Kidney epithelial cell (primary cell): ENCODE results near the gene DDX39A. TPM values are rescaled to one million over a fixed set of nuclear protein-coding genes. Genes with fewer than 3 reads are reported as not detected.

ENCODE experiments used
- DNase-seq: peaks from one replicate; pipeline ENCODE4 v3.0.0-alpha.2; 2010; ENCODE audit warnings: low read depth
- H3K27me3 ChIP-seq: 2 replicates; pipeline ENCODE4 v1.6.0; 2011; ENCODE audit warnings: low read length; ENCODE audit not compliant: control insufficient read depth, insufficient read depth
- H3K36me3 ChIP-seq: 2 replicates; pipeline ENCODE4 v1.5.1; 2011; ENCODE audit warnings: low read length; ENCODE audit not compliant: control insufficient read depth, insufficient read depth
- H3K4me3 ChIP-seq: 2 replicates; pipeline ENCODE4 v1.5.1; 2011; ENCODE audit warnings: low read depth, mild to moderate bottlenecking, control low read depth, low read length
- total RNA-seq: library from RNA; depleted of rRNA; stranded (reverse); fragments of >200 nt; gene quantifications from 2 replicates; pipeline ENCODE4 v1.2.3, GENCODE V29; 2015
- TF ChIP-seq, protein P1 (sequence below): IDR thresholded peaks from 2 replicates; pipeline ENCODE4 v1.5.1; 2011; ENCODE audit warnings: mild to moderate bottlenecking, moderate library complexity, low read length, control low read depth, inconsistent platforms; ENCODE audit not compliant: insufficient read depth, poor library complexity, severe bottlenecking

Gene DDX39A
- total RNA-seq, 1 donor from 2014 or later, result 96.4 TPM

DNA sequence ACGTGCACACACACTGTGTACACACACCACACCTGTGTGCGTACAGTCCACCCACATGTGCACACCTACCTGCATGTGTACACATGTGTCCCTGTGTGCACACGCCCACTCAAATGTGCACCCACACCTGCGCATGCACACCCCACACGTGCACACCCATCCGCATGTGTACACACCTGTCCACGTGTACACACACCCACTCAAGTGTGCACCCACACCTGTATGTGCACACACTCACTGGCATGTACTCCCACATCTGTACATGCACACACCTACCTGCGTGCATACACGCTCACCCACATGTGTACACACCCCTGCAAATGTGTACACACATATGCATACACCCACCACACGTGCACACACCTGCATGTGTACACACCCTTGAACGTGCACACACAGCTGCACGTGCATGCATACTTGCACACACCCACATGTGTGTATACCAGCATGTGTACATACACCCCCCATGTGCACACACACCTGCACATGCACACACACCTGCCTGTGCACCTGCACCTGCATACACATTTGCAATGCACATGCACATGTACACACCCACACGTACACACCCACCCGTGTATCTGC, 24.6 kb upstream of the DDX39A start:
- Histone ChIP-seq H3K36me3 (peaks cover 14% of the 10 kb centered on the region), H3K27me3 (no peaks in the 10 kb centered on the region), H3K4me3 (no peak overlapping the region)
- DNase-seq, result no peak
- TF ChIP-seq, protein P1, sequence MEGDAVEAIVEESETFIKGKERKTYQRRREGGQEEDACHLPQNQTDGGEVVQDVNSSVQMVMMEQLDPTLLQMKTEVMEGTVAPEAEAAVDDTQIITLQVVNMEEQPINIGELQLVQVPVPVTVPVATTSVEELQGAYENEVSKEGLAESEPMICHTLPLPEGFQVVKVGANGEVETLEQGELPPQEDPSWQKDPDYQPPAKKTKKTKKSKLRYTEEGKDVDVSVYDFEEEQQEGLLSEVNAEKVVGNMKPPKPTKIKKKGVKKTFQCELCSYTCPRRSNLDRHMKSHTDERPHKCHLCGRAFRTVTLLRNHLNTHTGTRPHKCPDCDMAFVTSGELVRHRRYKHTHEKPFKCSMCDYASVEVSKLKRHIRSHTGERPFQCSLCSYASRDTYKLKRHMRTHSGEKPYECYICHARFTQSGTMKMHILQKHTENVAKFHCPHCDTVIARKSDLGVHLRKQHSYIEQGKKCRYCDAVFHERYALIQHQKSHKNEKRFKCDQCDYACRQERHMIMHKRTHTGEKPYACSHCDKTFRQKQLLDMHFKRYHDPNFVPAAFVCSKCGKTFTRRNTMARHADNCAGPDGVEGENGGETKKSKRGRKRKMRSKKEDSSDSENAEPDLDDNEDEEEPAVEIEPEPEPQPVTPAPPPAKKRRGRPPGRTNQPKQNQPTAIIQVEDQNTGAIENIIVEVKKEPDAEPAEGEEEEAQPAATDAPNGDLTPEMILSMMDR, result no peak

DNA sequence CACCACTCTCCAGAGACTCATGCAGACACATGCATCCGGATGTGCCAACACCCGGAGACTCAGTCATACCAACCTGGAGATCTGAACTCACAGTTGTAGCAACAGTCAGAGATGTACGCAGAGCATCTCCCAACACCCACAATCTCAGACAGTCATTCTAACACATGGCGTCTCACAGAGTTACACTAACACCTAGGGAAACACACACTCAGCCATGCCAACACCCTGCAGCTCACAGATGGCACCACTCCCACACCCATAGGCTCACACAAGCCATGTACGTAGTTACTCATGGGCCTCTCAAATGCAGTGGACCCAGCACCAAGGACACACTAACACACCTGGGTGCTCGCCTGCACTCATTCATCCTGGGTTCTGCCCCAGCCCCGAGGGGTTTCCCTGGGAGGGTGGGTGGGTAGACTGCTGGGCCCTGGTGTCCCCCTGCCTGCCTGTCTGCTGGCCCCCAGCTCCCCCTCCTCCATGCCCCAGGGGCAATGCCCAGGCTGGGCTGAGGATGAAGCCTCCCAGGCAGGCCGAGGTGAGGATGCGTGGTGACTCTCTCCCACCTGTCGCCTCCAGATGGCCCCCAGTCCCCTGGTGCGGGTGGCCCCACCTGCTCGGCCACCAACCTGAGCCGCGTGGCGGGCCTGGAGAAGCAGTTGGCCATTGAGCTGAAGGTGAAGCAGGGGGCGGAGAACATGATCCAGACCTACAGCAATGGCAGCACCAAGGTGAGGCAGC, 23.9 kb upstream of the DDX39A start:
- TF ChIP-seq, protein P1, result no peak
- Histone ChIP-seq H3K27me3 (no peaks in the 10 kb centered on the region), H3K36me3 (peaks cover 12% of the 10 kb centered on the region), H3K4me3 (no peak overlapping the region)
- no peak for DNase-seq

DNA sequence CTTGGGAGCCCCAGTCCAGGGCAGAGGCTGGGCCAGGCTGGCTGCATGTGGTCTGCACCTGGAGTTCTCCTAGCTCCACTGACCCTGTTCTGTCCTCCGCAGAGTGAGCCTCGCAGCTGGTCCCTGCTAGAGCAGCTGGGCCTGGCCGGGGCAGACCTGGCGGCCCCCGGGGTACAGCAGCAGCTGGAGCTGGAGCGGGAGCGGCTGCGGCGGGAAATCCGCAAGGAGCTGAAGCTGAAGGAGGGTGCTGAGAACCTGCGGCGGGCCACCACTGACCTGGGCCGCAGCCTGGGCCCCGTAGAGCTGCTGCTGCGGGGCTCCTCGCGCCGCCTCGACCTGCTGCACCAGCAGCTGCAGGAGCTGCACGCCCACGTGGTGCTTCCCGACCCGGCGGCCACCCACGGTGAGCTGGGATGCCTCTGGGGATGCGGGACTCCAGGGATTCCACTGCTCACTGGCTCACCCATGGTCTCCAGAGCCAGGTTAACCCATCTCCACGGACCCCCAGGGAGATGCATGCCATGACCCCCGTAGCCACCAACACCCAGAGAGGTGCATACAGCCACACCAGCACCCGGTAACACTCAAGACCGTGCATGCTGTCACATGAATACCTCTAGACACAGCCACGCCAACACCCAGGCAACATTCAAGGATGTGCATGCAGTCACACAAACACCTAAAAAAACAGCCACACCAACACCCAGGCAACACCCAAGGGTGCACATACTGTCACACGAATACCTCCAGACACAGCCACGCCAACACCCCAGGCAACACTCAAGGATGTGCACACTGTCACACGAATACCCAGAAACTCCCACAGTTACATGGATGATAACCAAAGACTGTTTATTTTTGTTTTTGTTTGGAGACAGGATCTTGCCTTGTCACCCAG, 22.1 kb upstream of the DDX39A start:
- no peak for DNase-seq
- Histone ChIP-seq H3K27me3 (no peaks in the 10 kb centered on the region), H3K36me3 (peaks cover 9% of the 10 kb centered on the region), H3K4me3 (no peak overlapping the region)
- TF ChIP-seq, protein P1, result no peak

DNA sequence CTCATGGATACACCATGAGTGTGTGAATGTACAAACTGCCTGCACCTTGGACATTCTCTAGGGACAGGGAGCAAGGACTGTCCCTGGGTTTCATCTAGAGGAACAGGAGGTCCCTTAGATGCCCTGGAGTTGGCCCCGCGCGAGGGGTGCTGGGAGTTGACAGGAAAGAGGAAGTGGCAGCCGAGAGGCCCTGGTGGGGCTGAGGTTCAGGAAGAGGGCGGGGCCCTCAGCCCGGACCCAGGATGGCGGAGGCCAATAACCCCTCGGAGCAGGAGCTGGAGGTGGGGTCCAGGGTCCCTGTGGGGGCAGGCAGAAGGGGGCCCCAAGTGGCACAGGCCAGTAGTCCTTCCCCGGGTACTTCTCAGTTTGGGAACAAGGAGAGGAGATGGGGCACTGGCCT, 20.9 kb upstream of the DDX39A start:
- Histone ChIP-seq H3K36me3 (peaks cover 9% of the 10 kb centered on the region), H3K4me3 (no peak overlapping the region), H3K27me3 (no peaks in the 10 kb centered on the region)
- TF ChIP-seq, protein P1, result no peak
- no peak for DNase-seq

DNA sequence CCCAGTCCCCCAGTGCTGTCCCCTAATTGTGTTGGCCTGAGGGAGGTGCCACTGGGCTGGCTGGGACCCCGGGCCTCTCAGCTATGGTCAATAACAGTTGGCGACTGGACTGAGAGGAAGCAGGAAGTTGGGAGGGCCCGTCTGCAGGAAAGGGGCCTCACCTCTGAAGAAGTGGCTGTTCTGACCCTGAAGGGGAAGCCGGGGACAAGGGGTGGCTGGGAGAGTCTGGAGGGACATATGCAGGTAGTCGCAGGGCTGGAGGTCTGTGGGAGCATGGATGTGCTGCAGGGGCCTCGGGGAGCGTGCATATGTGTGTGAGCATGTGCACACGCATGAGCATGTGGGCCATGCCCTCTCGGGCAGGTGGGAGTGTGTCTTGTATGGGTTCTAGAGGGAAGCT, 19.9 kb upstream of the DDX39A start:
- Histone ChIP-seq H3K27me3 (no peaks in the 10 kb centered on the region), H3K4me3 (no peak overlapping the region), H3K36me3 (peaks cover 6% of the 10 kb centered on the region)
- TF ChIP-seq, protein P1, result no peak
- no peak for DNase-seq
